Measurements from ENCODE around the gene HIF1AN.
A peak's percentile ranks its signal among the peaks of the same experiment; 100 is the strongest.

The HIF1AN gene

GRCh38 chr10:100528123-100528886 lies 7.4 kb upstream of the HIF1AN start:
- DNase-seq (ENCODE audit: extremely low read depth, low read depth) = no peak
- no peak for TF ChIP-seq CTCF (IDR thresholded peaks at IDR 0.05; ENCODE audit: low read depth, low read length, missing control alignments)
- peak overlapping the region; percentile 91 for H3K4me3 ChIP-seq (replicated peaks; ENCODE audit: low read depth, low read length)

- TF ChIP-seq CTCF (IDR thresholded peaks at IDR 0.05; ENCODE audit: low read depth, low read length, missing control alignments) = no peak
- H3K4me3 ChIP-seq (replicated peaks; ENCODE audit: low read depth, low read length) = peak overlapping the region; percentile 91
- DNase-seq (ENCODE audit: extremely low read depth, low read depth) = no peak
Observed at GRCh38 chr10:100528921-100529474, 6.7 kb upstream of the HIF1AN start.

GRCh38 chr10:100529475-100530298 lies 6.1 kb upstream of the HIF1AN start, which contains the start of gene NDUFB8:
TSS of gene NDUFB8 (minus strand) at chr10:100529871. CDS start at chr10:100529851, 20 bp downstream.
- H3K4me3 ChIP-seq (replicated peaks; ENCODE audit: low read depth, low read length) = peak within 1 kb of the TSS; percentile 91
- DNase-seq (ENCODE audit: extremely low read depth, low read depth) = peak; percentile 59
- TF ChIP-seq CTCF (IDR thresholded peaks at IDR 0.05; ENCODE audit: low read depth, low read length, missing control alignments) = no peak

- TF ChIP-seq CTCF (IDR thresholded peaks at IDR 0.05; ENCODE audit: low read depth, low read length, missing control alignments) = no peak
- no peak overlapping the region for H3K4me3 ChIP-seq (replicated peaks; ENCODE audit: low read depth, low read length)
- DNase-seq (ENCODE audit: extremely low read depth, low read depth) = no peak
Observed at GRCh38 chr10:100531761-100532160, 4.0 kb upstream of the HIF1AN start.

- no peak for DNase-seq (ENCODE audit: extremely low read depth, low read depth)
- no peak overlapping the region for H3K4me3 ChIP-seq (replicated peaks; ENCODE audit: low read depth, low read length)
- TF ChIP-seq CTCF (IDR thresholded peaks at IDR 0.05; ENCODE audit: low read depth, low read length, missing control alignments) = no peak
Observed at GRCh38 chr10:100534726-100535125, 1.0 kb upstream of the HIF1AN start.

GRCh38 chr10:100535338-100535714 lies 417 bp upstream of the HIF1AN start:
- H3K4me3 ChIP-seq (replicated peaks; ENCODE audit: low read depth, low read length) = peak overlapping the region; percentile 68
- no peak for DNase-seq (ENCODE audit: extremely low read depth, low read depth)
- no peak for TF ChIP-seq CTCF (IDR thresholded peaks at IDR 0.05; ENCODE audit: low read depth, low read length, missing control alignments)
